H9 (cell line): ENCODE measurements around the gene KCNK5. TPM values are rescaled to one million over a fixed set of nuclear protein-coding genes. Genes with fewer than 3 reads are reported as not detected.
A peak's percentile ranks its signal among the peaks of the same experiment; 100 is the strongest.

Experiments used
- DNase-seq: peaks from one replicate; pipeline ENCODE4 v3.0.0-alpha.2; 2017
- H2AFZ ChIP-seq: one replicate; pipeline ENCODE4 v1.6.1; 2013; ENCODE audit warnings: mild to moderate bottlenecking, low read length, control low read depth, moderate library complexity
- H2AK5ac ChIP-seq: 2 replicates; pipeline ENCODE4 v1.6.1; 2013; ENCODE audit warnings: low read length, control low read depth, mixed read lengths; ENCODE audit not compliant: insufficient read length
- H2BK120ac ChIP-seq: one replicate; pipeline ENCODE4 v1.6.1; 2013; ENCODE audit warnings: low read depth, mild to moderate bottlenecking, low read length, control low read depth, inconsistent platforms; ENCODE audit not compliant: poor library complexity, severe bottlenecking
- H2BK12ac ChIP-seq: 2 replicates; pipeline ENCODE4 v1.6.1; 2013; ENCODE audit warnings: low read length, control low read depth, mixed read lengths, low read depth; ENCODE audit not compliant: insufficient read length
- H2BK15ac ChIP-seq: 2 replicates; pipeline ENCODE4 v1.6.1; 2013; ENCODE audit warnings: low read depth, low read length, control low read depth
- H2BK20ac ChIP-seq: one replicate; pipeline ENCODE4 v1.6.1; 2013; ENCODE audit warnings: low read depth, mild to moderate bottlenecking, low read length, control low read depth, inconsistent platforms; ENCODE audit not compliant: poor library complexity, severe bottlenecking
- H2BK5ac ChIP-seq: 2 replicates; pipeline ENCODE4 v1.6.1; 2013; ENCODE audit warnings: low read length, control low read depth, mixed read lengths; ENCODE audit not compliant: insufficient read length
- H3K14ac ChIP-seq: 2 replicates; pipeline ENCODE4 v1.6.1; 2013; ENCODE audit warnings: low read length, control low read depth; ENCODE audit not compliant: insufficient read depth
- H3K18ac ChIP-seq: 2 replicates; pipeline ENCODE4 v1.6.1; 2013; ENCODE audit warnings: low read depth, mild to moderate bottlenecking, mixed read lengths, low read length, control low read depth; ENCODE audit not compliant: insufficient read length
- H3K23ac ChIP-seq: 2 replicates; pipeline ENCODE4 v1.6.1; 2013; ENCODE audit warnings: low read length, control low read depth, mixed read lengths, low read depth; ENCODE audit not compliant: insufficient read length
- H3K23me2 ChIP-seq: 2 replicates; pipeline ENCODE4 v1.6.1; 2013; ENCODE audit warnings: low read depth, mild to moderate bottlenecking, mixed read lengths, low read length, control low read depth; ENCODE audit not compliant: insufficient read length, poor library complexity, severe bottlenecking
- H3K27ac ChIP-seq: 2 replicates; pipeline ENCODE4 v1.5.1; 2013; ENCODE audit warnings: low read length, control low read depth, mixed read lengths, low read depth; ENCODE audit not compliant: insufficient read length
- H3K27me3 ChIP-seq: 2 replicates; pipeline ENCODE4 v1.6.1; 2013; ENCODE audit warnings: low read length, control low read depth, inconsistent platforms; ENCODE audit not compliant: insufficient read depth
- H3K4ac ChIP-seq: 2 replicates; pipeline ENCODE4 v1.6.1; 2013; ENCODE audit warnings: low read depth, mild to moderate bottlenecking, control low read depth, inconsistent platforms, low read length, moderate library complexity
- H3K4me1 ChIP-seq: 2 replicates; pipeline ENCODE4 v1.6.1; 2013; ENCODE audit warnings: low read length, control low read depth, inconsistent platforms; ENCODE audit not compliant: insufficient read depth
- H3K4me2 ChIP-seq: 2 replicates; pipeline ENCODE4 v1.6.1; 2013; ENCODE audit warnings: low read length, control low read depth, mixed read lengths; ENCODE audit not compliant: insufficient read length, insufficient read depth
- H3K56ac ChIP-seq: 2 replicates; pipeline ENCODE4 v1.6.1; 2013; ENCODE audit warnings: low read depth, mild to moderate bottlenecking, mixed read lengths, low read length, control low read depth; ENCODE audit not compliant: insufficient read length
- H3K79me1 ChIP-seq: 2 replicates; pipeline ENCODE4 v1.6.1; 2013; ENCODE audit warnings: low read depth, mild to moderate bottlenecking, moderate library complexity, low read length, control low read depth, inconsistent platforms; ENCODE audit not compliant: insufficient read depth, poor library complexity, severe bottlenecking
- H3K79me2 ChIP-seq: 2 replicates; pipeline ENCODE4 v1.6.1; 2013; ENCODE audit warnings: low read length, control low read depth, inconsistent platforms; ENCODE audit not compliant: insufficient read depth
- H3K9ac ChIP-seq: 2 replicates; pipeline ENCODE4 v1.6.1; 2013; ENCODE audit warnings: low read length, control low read depth, mixed read lengths; ENCODE audit not compliant: insufficient read length; ENCODE audit errors: extremely low read depth
- H3K9me3 ChIP-seq: one replicate; pipeline ENCODE4 v1.6.1; 2013; ENCODE audit warnings: low read depth, low read length, inconsistent platforms; ENCODE audit not compliant: control insufficient read depth
- H3T11ph ChIP-seq: one replicate; pipeline ENCODE4 v1.6.1; 2013; ENCODE audit warnings: mild to moderate bottlenecking, low read length, control low read depth, inconsistent platforms
- H4K20me1 ChIP-seq: one replicate; pipeline ENCODE4 v1.6.1; 2013; ENCODE audit not compliant: control insufficient read depth, insufficient read length, insufficient read depth
- H4K5ac ChIP-seq: 2 replicates; pipeline ENCODE4 v1.6.1; 2013; ENCODE audit warnings: low read depth, mild to moderate bottlenecking, mixed read lengths, low read length, control low read depth; ENCODE audit not compliant: insufficient read length
- H4K8ac ChIP-seq: replicated peaks from 2 replicates; pipeline ENCODE4 v1.6.1; 2013; ENCODE audit warnings: low read length, control low read depth, mixed read lengths, low read depth; ENCODE audit not compliant: insufficient read length
- H4K91ac ChIP-seq: 2 replicates; pipeline ENCODE4 v1.6.1; 2013; ENCODE audit warnings: low read depth, mild to moderate bottlenecking, moderate library complexity, mixed read lengths, low read length, control low read depth; ENCODE audit not compliant: insufficient read length
- H3K27ac Mint-ChIP-seq, 3 experiments: 2 replicates in 2 of 3; 3 replicates in 1 of 3; pipeline ENCODE4 v1.8.0; 2020 to 2021; ENCODE audit warnings: mixed read lengths in 3 of 3, mild to moderate bottlenecking in 1 of 3, moderate library complexity in 1 of 3
- H3K27me3 Mint-ChIP-seq: 2 replicates; pipeline ENCODE4 v1.8.0; 2021; ENCODE audit warnings: low read depth, mild to moderate bottlenecking, moderate library complexity, mixed read lengths
- H3K36me3 Mint-ChIP-seq, 3 experiments: 2 replicates in 2 of 3; 3 replicates in 1 of 3; pipeline ENCODE4 v1.8.0; 2020 to 2021; ENCODE audit warnings: low read depth in 3 of 3, mixed read lengths in 3 of 3; ENCODE audit not compliant: insufficient read depth in 1 of 3
- H3K4me1 Mint-ChIP-seq, 2 experiments: 2 replicates each; pipeline ENCODE4 v1.8.0; 2020; ENCODE audit warnings: mixed read lengths in 2 of 2
- H3K4me3 Mint-ChIP-seq, 2 experiments: 2 replicates in 1 of 2; 3 replicates in 1 of 2; pipeline ENCODE4 v1.8.0; 2020 to 2021; ENCODE audit warnings: mild to moderate bottlenecking in 2 of 2, mixed read lengths in 2 of 2, moderate library complexity in 1 of 2
- H3K9me3 Mint-ChIP-seq, 2 experiments: 2 replicates in 1 of 2; 3 replicates in 1 of 2; pipeline ENCODE4 v1.8.0; 2020; ENCODE audit warnings: mild to moderate bottlenecking in 2 of 2, mixed read lengths in 2 of 2, moderate library complexity in 1 of 2
- WGBS: extraction: QIAGEN DNeasy Blood & Tissue Kit; methylation state at CpG from one replicate; pipeline ENCODE4 v1.1.7; 2013; ENCODE audit warnings: missing lambda C conversion rate, low lambda C conversion rate, mixed read lengths; ENCODE audit not compliant: insufficient read length; ENCODE audit errors: extremely low coverage; 5-methylcytosine and 5-hydroxymethylcytosine counted together
- total RNA-seq: library from RNA; stranded (reverse); gene quantifications from 2 replicates; pipeline ENCODE4 v1.2.1, GENCODE V29; 2021
- TF ChIP-seq, protein P1 (sequence below): fragments of 200-600 bp; sonication (generic); conservative IDR thresholded peaks from 3 replicates; pipeline ENCODE4 v1.8.0; 2021; ENCODE audit warnings: antibody characterized with exemption, mild to moderate bottlenecking

KCNK5 gene
- total RNA-seq, 1 experiment from 2014 or later = 30.0 TPM

- Histone ChIP-seq H2AK5ac (no peak overlapping the region), H4K91ac (no peak overlapping the region), H2AFZ (no peak overlapping the region), H3K14ac (no peak overlapping the region; the same call in 1 of the 2 replicates), H3K23me2 (no peaks in the 10 kb centered on the region), H2BK12ac (no peak overlapping the region), H3K79me1 (no peaks in the 10 kb centered on the region), H3T11ph (no peak overlapping the region), H3K4ac (no peak overlapping the region), H3K9me3 (no peaks in the 10 kb centered on the region), H3K27ac (no peak overlapping the region), H3K9ac (no peak overlapping the region), H4K20me1 (no peaks in the 10 kb centered on the region), H2BK20ac (no peak overlapping the region), H3K79me2 (no peaks in the 10 kb centered on the region), H4K5ac (no peak overlapping the region), H3K23ac (no peak overlapping the region), H2BK120ac (no peak overlapping the region), H3K4me1 (no peaks in the 10 kb centered on the region), H2BK15ac (no peak overlapping the region), H3K27me3 (no peaks in the 10 kb centered on the region), H4K8ac (no peak overlapping the region), H3K18ac (no peak overlapping the region), H3K56ac (no peak overlapping the region), H3K4me2 (no peak overlapping the region), H2BK5ac (no peak overlapping the region)
- H3K9me3 Mint-ChIP-seq = no peaks in the 10 kb centered on the region
- peaks cover 64 to 77% (median 76%) of the 10 kb centered on the region in 3 experiments for H3K36me3 Mint-ChIP-seq
- TF ChIP-seq, protein P1, sequence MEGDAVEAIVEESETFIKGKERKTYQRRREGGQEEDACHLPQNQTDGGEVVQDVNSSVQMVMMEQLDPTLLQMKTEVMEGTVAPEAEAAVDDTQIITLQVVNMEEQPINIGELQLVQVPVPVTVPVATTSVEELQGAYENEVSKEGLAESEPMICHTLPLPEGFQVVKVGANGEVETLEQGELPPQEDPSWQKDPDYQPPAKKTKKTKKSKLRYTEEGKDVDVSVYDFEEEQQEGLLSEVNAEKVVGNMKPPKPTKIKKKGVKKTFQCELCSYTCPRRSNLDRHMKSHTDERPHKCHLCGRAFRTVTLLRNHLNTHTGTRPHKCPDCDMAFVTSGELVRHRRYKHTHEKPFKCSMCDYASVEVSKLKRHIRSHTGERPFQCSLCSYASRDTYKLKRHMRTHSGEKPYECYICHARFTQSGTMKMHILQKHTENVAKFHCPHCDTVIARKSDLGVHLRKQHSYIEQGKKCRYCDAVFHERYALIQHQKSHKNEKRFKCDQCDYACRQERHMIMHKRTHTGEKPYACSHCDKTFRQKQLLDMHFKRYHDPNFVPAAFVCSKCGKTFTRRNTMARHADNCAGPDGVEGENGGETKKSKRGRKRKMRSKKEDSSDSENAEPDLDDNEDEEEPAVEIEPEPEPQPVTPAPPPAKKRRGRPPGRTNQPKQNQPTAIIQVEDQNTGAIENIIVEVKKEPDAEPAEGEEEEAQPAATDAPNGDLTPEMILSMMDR = no peak
- peak overlapping the region; percentile 19 to 81 (median 28); a peak in 4 of 7 replicates for H3K27ac Mint-ChIP-seq
- H3K4me3 Mint-ChIP-seq = no peak overlapping the region
- H3K27me3 Mint-ChIP-seq = no peaks in the 10 kb centered on the region; the same call in 1 of the 2 replicates
- DNase-seq = no peak
- no CpG with 5 or more reads among the region's 23 CpGs for WGBS
- H3K4me1 Mint-ChIP-seq = peaks cover 23 to 27% of the 10 kb centered on the region in 2 experiments
These were observed 37.9 kb downstream of the KCNK5 start for GRCh38 chr6:39191236-39191930.
